NCI-H1436 treated with DMSO at 0.1 percent for 48 hours (cell line): ENCODE measurements around the gene SNX9.
"Not testable (repeated sequence)": the region's sequence is repeated elsewhere in the genome, so short reads cannot be mapped to it uniquely, and the experiment has no call there.

Source experiments
- DNase-seq: peaks from one replicate; lab custom pipeline; 2025; lab: John Stamatoyannopoulos, UW

Gene SNX9

DNA sequence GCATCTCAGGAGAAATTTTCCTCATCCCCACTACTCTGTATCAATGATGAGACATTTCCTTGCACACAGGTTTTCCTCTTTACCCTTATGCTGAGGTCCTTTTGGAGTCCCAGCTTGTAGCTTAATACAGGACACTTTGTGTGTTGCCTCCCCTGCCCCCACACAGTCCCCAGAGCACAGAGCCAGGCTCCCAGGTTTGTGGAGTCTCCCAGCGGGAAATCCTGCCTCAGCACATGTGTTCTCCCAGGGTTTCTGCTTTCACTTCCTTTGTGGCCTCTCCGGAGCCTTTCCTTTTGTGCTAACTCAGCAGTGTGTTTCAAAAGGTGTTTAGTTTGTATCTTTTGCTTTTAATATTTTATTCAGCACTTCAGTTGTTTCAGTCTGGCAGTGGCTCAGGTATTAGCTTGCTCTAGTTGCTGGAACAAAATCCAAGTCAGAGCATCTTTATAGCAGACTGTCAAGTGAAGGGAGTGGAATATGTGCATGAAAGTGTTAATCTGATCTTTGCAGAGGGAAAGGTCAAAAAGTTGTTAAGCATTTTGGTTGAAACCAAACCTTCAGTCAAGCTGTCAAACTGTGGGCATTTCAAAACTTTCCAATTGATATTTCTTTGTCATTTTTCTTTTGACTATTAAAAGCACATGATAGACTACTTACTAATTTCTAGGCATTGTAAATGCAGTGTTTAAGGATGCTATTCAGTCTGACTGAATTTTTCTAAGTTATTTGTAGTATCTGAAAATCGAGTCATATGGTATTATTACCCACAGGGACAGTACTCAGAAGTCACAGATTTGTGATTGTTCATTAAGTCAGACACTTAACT lies 8.6 kb downstream of the SNX9 start:
- no peak for DNase-seq

- no peak for DNase-seq
Measured at GRCh38 chr6:157832250-157832967, 9.4 kb downstream of the SNX9 start.

GRCh38 chr6:157834549-157834948 lies 11.5 kb downstream of the SNX9 start:
- DNase-seq, result no peak

- no peak for DNase-seq
Measured at GRCh38 chr6:157838718-157839430, 15.8 kb downstream of the SNX9 start.

DNA sequence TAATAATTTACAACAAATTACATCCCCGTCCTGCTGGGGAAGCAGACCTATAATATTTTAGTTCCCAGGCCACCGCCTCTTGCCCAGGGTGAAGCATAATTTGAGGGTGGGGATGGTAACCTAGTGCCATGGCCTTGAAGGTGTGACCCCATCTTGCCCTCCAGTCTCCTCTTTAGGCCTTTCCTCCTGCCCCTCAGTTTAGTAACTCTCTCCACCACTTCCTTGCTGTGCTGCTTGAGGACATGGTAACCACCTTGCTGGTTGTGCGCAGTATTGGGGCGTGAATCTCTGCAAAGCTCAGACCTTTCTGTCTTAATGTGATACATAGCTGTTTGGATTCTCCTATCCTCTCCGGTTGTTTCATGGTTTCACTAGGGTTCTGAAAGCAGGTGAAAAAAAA lies 16.6 kb downstream of the SNX9 start:
- DNase-seq, result no peak

DNA sequence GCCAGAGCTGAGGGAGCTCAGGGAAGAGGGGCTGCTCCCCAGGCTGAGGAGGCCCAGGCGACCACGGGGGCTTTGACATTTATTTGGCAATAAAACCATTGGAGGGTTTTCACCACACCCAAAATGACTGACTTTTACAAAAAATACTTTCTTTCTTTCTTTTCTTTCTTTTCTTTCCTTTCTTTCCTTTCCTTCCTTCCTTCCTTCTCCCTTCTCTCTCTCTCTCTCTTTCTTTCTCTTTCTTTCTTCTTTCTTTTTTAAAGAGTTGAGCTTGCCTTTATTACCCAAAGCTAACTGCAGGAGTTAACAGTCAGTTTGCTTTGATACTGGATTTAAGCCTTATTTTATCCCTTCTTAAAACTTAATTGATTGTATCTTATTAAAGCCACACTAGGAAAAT lies 17.2 kb downstream of the SNX9 start:
- no peak for DNase-seq

- DNase-seq, result no peak
Measured at GRCh38 chr6:157840776-157841175, 17.7 kb downstream of the SNX9 start.

DNA sequence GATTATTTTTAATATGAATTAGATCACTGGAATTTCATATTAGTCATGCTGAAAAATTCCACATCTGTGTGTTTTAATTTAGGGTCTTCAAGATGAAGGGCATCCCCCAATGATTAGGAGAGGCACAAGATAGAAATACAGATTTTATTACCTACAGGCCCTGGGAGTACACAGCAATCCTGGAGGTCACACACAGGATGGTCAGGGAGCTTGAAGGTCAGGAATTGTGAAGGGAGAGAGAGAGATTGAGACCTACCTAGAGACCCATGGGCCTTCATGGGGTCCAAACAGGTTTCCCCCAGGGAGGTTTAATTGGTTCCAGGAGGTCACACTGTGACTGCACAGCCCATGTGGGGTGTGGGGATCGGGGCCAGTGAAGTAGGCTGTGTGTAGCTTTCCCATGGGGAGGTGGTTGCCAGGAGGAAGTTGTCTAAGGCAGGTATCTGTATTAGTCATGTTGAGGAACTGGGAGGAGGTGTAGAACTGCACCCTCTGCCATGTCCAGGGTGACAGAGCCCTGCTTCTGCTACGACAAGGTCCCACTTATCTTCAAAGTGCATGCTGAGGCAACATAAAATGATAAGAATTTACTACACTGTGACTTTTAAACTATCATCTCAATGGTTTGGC lies 18.3 kb downstream of the SNX9 start:
- no peak for DNase-seq

DNA sequence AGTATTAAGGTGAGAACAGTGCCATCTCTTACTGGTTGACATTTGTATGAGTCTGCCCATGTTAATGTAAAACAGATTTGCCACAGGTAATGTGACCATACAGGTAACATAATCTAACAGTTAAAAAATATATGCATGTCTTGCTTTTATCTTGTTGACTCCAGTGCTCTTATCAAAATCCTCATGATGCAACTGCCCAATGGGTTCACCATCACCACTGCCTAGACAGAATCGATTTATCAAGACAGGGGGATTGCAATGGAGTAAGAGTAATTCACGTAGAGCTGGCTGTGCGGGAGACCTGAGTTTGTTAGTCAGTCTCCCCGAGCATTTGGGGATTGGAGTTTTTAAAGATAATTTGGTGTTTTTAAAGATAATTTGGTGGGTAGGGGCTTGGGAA lies 19.2 kb downstream of the SNX9 start:
- no peak for DNase-seq

- DNase-seq, result not testable (repeated sequence)
Measured at GRCh38 chr6:157844196-157844595, 21.1 kb downstream of the SNX9 start.

GRCh38 chr6:157845493-157846259 lies 22.6 kb downstream of the SNX9 start:
- DNase-seq, result no peak

DNA sequence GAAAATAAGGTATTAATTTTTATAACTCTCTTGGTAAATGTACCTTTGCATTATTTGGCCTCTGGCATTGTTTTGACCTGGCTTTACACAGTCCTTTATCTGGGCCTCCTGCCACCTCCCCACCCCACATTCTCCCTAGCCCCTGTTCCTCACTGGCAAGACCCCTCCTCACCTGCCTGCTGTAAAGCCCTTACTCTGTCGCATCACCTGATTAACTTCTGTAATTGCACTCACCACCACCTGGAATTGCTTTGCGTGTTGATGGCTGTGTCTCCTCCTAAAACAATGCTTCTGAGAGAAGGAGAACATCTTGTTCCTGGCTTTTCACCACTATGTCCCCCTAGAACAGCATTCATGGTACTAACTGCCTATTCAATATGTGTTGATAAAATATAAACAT lies 24.8 kb downstream of the SNX9 start:
- DNase-seq, result no peak

- DNase-seq, result no peak
Measured at GRCh38 chr6:157848693-157849092, 25.6 kb downstream of the SNX9 start.

- no peak for DNase-seq
Measured at GRCh38 chr6:157849288-157850017, 26.4 kb downstream of the SNX9 start.

DNA sequence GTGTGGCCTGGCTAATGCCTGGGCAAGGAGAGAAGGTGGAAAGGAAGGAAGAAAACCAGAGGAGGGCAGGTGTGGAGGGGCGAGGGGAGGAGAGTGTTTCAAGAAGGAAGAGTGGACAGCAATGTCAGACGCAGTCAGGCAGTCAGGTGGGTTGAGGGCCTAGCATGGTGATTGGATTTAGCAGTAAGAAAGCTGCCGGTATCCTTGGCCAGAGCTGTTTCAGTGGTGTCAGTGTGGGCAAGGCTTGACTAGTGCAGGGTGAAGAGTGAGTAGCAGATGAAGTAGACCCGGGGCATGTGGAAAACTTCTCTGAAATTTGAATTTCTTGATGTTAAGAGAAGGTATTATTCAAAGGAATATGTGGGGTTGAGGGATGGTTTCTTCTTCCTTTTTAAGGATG lies 27.0 kb downstream of the SNX9 start:
- no peak for DNase-seq

GRCh38 chr6:157853018-157853805 lies 30.2 kb downstream of the SNX9 start:
- no peak for DNase-seq

- no peak for DNase-seq
Measured at GRCh38 chr6:157853902-157854502, 31.0 kb downstream of the SNX9 start.

- DNase-seq, result no peak
Measured at GRCh38 chr6:157855325-157855724, 32.3 kb downstream of the SNX9 start.

- DNase-seq, result not testable (repeated sequence)
Measured at GRCh38 chr6:157855804-157856203, 32.8 kb downstream of the SNX9 start.

DNA sequence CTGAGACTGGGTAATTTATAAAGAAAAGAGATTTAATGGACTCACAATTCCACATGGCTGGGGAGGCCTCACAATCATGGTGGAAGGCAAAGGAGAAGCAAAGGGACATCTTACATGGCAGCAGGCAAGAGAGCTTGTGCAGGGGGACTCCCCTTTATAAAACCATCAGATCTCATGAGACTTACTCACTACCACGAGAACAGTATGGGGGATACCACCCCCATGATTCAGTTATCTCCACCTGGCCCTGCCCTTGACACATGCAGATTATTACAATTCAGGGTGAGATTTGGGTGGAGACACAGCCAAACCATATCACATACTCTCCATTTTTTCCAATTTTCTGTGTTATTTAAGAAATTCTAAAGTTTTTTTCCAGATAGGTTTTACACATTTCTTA lies 35.6 kb downstream of the SNX9 start:
- DNase-seq, result not testable (repeated sequence)
